GM18517 (cell line): Measurements from ENCODE around the gene ATG10.
A peak's percentile ranks its signal among the peaks of the same experiment; 100 is the strongest.
"Not testable (repeated sequence)": the region's sequence is repeated elsewhere in the genome, so short reads cannot be mapped to it uniquely, and the experiment has no call there.

ENCODE experiments used
- ATAC-seq: cut with Tn5 transposase; IDR thresholded peaks from one replicate; pipeline ENCODE4 v1.9.1; 2021; ENCODE audit warnings: mild to moderate bottlenecking, moderate library complexity; ENCODE audit not compliant: unreplicated experiment

Gene ATG10

DNA sequence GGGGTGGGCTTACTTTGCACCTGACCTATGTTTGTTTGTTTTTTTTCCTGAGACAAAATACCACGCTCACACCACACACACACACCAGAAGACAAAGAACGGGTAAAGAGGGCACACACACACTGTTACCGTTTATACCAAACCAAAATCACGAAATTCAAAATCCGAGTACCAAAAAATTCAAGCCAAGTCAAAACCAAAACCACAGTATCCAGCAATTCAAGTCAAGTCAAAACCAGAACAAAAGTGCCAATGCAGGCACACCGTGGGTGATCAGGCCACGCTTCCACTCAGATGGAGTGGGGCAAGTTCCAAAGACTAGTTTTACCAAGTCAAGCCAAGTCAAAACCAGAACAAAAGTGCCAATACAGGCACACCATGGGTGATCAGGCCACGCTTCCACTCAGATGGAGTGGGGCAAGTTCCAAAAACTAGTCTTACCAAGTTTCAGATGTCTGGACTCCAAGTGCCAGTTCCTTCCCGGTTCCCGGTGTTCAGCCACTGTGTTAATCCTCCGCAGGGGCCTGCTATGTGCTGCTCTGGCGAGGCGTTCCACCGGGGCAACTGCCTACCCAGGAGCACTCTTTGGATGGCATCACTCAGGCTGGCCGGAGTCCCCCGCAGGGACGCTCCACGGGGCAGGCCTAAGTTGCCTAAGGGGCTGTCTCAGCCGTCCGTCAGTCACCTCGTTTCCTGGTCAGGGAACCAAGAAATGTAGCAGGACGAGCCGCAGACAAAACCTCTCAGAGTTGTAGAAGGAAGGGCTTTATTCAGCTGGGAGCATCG lies 300.9 kb downstream of the ATG10 start:
- ATAC-seq: not testable (repeated sequence)

- not testable (repeated sequence) for ATAC-seq
Measured at GRCh38 chr5:82273426-82273825, 301.6 kb downstream of the ATG10 start.

DNA sequence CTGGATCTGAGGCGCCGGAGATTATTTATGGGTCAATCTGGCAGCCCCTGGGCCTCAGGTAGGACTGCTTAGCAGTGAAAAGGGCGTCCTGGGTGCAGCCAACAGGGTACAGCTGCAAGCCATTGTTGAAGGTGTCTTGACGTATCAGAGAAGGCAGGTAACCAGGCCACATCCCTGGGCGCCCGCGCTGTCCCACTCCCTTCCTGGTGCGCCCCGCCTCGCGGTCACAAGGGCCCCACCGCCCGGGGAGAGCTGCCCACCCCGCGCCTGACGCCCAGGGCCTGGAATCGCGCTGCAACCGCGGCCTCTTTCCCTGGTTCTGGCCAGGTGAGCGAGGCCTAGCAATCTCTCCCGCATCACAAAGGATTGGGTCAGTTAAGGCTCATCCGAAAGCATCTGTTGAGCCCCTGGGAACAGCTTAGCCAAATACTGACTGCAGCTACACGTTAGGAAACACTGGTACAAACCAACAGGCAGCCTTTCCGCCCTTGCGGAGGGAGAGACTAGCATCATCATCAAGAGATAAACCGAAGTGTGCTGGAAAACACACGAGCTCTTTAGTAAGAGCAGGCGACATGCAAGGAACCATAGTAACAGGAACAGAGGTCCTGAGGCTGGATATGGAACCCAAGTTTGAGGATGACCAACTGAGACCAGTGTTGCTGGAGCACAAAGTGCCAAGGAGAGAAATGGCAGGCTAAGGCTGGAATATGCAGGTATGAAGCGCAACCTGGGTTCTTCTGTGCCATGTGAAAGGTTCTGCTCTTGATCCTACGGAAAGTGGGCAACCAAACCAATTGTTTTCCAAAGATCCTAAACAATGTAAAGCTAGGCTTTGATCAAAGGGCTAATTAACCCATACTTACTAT lies 302.8 kb downstream of the ATG10 start:
- no peak for ATAC-seq

GRCh38 chr5:82275216-82275664 lies 303.4 kb downstream of the ATG10 start:
- ATAC-seq: no peak

DNA sequence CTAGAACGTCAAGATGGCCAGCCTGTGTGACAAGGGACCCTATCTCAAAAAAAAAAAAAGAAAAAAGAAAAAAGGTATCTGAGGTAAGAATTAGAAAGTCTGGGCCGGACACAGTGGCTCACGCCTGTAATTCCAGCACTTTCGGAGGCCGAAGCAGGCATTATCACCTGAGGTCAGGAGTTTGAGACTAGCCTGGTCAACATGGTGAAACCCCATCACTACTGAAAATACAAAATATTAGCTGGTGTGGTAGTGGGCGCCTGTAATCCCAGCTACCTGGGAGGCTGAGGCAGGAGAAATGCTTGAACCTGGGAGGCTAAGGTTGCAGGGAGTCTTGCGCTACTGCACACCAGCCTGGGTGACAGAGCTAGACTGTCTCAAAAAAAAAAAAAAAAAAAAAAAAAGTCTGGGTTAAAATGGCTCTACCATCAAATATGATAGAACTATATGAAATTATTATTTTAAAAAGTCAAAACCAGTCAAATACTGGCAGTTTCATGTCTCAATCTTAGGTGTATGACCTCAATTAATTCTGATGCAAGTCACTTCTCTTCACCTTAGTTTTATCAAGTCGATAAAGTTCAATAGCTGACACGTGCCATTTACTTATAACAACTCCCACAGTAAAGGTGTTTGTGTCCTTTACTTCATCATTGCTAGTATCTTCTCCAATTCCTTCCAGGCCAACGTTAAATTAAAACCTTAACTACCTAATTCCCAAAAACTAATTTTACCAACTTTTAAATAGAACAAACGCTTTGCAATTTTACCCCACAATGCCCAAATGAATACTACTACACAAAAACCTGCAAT lies 305.2 kb downstream of the ATG10 start:
- ATAC-seq: no peak

DNA sequence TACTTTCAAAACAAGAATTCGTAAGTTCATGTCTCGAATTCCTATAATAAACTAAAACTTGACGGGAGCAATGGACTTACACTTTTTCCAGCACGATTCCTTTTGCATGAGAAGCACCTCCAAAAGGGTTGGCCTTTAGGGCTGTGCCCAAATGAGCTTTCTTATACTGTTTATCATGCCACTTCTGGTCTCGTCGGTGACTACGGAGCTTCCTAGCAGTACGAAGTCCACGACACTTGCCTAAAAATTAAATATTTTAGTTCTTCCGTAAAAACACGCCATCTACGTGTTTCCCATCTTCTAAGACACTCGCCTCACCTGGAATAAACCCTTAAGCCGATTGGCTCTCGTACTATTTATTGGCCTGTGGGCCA lies 305.8 kb downstream of the ATG10 start:
- ATAC-seq: peak; percentile 2

DNA sequence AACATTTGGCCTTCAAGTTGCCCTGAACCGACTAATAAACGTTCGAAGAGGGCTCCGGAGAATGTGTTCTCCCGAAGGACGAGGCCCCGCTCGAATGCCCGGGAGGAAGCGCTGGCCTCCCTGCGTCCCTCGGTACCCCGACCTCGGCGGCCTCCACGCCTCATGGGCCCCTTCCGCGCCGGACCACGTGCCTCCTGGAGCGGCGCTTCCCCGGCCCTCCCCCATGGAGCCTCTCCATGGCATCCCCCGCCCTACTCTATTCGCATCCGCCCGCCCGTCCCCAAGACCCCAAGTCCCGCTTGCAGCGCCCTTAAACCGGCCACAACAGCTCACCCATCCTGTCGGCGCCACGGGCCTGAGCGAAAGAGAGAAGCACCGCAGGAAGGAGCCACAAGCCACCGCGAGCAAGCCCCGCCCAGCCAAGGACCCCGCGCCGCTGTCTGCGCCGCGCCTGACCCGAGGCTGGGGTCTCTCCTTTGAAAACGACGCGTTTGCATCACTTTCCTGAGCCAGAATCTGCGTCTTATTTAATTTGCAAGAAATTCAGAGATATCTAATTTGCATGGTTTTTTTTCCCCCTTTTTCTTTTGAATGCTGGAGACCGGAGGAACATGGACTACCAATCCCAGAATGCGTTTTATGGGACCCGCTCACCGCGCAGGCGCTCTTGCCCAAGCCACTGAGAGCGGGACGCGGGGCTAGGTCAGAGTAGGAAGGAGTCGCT lies 306.3 kb downstream of the ATG10 start, which contains the start of gene RPS23:
RPS23 (minus strand) TSS at position 368 of the 724 bp plus-strand sequence; CDS start at position 337, 31 bp downstream.
- peak; percentile 91 for ATAC-seq

GRCh38 chr5:82278711-82279370 lies 307.0 kb downstream of the ATG10 start:
- no peak for ATAC-seq

DNA sequence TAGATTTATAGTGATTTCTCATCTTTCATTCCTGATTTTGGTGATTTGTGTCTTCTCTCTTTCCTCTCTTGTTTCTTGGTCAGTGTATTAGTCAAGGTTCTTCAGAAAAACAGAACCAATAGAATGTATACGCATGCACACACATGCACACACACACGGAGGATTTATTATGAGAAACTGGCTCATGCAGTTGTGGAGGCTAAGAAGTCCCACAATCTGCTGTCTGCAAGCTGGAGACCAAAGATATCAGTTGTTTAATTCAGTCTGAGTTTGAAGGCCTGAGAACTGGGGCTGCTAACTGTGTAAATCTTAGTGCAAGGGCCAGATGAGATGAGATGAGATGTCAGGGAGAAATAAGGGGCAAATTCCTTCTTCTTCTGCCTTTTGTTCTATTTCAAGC lies 312.1 kb downstream of the ATG10 start:
- ATAC-seq: no peak

- no peak for ATAC-seq
Measured at GRCh38 chr5:82285206-82285605, 313.4 kb downstream of the ATG10 start.

- no peak for ATAC-seq
Measured at GRCh38 chr5:82287625-82288024, 315.8 kb downstream of the ATG10 start.

DNA sequence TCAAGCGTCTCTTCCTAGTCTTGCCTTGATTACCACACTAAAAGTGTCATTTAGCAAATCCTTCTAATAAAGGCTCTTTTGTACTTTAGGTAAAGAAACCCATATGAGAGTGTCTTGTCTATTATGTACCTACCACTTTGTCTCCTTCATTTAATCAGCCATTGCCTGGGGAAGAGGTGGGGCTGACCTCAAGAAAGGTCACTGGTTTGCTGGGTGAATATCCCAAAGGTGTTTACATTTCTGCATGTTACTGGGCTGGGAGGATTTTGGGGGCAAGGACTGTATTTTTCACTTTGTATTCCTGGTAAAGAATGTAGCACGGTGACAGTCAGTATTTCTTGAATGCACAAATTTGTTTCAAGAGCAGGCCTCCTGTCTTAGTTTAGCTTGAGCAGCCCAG lies 318.2 kb downstream of the ATG10 start:
- no peak for ATAC-seq

GRCh38 chr5:82290908-82291307 lies 319.1 kb downstream of the ATG10 start:
- no peak for ATAC-seq

DNA sequence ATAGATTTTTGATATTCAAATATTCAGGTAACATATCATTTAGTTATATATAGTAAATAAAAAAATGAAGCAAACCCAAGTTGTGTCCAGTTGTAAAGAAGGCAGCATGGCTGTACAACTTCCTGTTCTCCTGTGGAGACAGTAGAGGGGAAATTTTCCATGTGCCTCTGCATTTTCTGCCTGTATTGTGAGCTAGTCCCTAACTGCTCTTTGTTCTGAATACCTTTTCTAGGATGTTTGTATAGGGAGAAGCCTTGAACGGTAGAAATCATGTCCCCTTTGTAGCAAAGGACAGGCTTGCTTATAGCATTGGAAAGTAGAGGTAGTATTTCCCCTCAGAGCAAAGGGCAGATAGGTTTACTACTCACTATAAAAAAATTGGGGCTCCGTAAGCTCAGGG lies 319.6 kb downstream of the ATG10 start:
- ATAC-seq: no peak

DNA sequence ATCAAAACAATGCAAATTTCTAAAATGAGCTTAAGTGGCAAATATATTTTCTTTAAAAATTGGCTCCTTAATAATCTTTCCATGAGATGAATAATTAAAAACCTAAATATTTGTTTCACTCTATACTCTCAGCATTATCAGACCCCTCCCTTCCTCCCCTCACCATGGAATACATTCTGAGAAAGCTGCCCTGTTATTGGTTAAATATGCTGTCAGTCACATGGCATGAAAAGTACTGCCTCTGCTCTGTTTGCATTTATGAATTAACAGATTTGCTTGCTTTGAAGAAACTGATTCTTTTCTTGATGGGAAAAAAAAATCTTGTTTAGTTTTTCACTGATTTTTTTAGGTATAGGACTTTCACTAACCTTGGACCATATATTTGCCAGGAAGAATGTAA lies 323.3 kb downstream of the ATG10 start:
- ATAC-seq: no peak

- ATAC-seq: no peak
Measured at GRCh38 chr5:82295959-82296531, 324.2 kb downstream of the ATG10 start.

DNA sequence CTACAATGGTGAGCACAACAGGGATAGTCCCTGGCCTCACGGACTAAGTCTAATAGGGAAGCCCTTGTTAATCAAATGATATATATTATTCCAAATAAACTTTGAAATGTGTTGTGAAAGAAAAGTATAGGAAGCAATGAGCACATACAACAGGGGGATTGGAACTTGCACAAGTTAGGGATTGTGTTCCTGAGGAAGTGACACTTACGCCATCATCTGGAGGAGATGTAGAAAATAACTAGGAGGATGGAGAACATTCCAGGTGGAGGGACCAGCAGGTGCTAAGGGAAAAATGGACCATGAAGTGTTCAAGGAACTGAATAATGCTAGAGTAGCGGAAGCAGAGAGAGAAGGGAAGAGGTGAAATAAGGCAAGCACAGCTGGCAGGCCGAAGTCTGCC lies 325.1 kb downstream of the ATG10 start:
- no peak for ATAC-seq

GRCh38 chr5:82297711-82298110 lies 325.9 kb downstream of the ATG10 start:
- ATAC-seq: no peak

DNA sequence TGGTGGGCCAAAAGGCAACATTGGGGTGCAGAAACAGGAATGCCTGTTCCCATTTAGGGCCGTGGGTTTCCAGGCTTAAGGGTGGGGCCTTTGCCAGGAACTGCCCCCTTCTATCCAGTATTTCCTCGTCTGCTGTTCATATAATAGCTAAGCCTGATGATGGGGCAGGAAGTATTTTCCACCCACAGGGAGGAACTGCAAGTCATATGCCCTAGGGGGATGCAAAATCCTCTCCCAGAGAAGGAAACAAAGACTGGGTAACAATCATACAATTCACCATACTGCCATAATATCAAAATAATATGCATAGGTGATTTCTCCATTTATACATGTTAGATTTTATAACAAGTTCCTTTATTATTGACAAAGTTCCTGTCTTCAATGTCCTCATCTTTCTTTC lies 326.8 kb downstream of the ATG10 start:
- no peak for ATAC-seq

DNA sequence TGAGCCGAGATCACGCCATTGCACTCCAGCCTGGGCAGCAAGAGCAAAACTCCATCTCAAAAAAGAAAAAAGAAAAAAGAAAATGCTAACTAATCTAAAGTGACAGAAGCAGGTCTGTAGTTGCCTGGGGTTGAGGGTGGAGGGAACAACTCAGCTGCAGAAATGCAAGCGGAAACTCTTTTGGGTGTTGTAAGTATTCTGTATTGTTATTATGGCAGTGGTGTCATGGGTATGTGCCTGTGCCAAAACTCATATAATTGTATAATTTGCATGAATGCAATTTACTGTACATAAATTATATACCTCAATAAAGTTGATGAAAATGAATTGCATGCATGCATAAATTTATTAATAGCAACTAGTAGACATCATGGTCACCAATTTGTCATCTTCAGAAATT lies 329.4 kb downstream of the ATG10 start:
- ATAC-seq: no peak
